Activated CD8-positive, alpha-beta T cell treated with anti-CD3 and anti-CD28 coated beads for 36 hours (primary cell): Measurements from ENCODE around the gene BBIP1. TPM values are rescaled to one million over a fixed set of nuclear protein-coding genes. Genes with fewer than 3 reads are reported as not detected.

ENCODE experiments used
- ATAC-seq: fragments of 200-7000 bp; cut with Tn5 transposase; one replicate; pipeline ENCODE4 v1.10.0; 2021; ENCODE audit warnings: mild to moderate bottlenecking, moderate library complexity
- CTCF ChIA-PET: fragments of 350-600 bp; sonication (Branson Sonifier 250); formaldehyde crosslinking; loops from one replicate; lab custom pipeline; 2021; ENCODE audit warnings: antibody characterized with exemption; lab: Charles Lee
- POLR2A ChIA-PET: fragments of 350-600 bp; sonication (Branson Sonifier 250); formaldehyde crosslinking; loops from one replicate; lab custom pipeline; 2021; ENCODE audit warnings: antibody characterized with exemption; lab: Charles Lee
- DNase-seq: peaks from one replicate; pipeline ENCODE4 v3.0.0-alpha.2; 2020
- H3K27ac Mint-ChIP-seq: one replicate; pipeline ENCODE4 v1.8.0; 2021; ENCODE audit warnings: mild to moderate bottlenecking, mixed read lengths
- H3K27me3 Mint-ChIP-seq: one replicate; pipeline ENCODE4 v1.8.0; 2021; ENCODE audit warnings: mixed read lengths
- H3K36me3 Mint-ChIP-seq: one replicate; pipeline ENCODE4 v1.8.0; 2021; ENCODE audit warnings: low read depth, mixed read lengths
- H3K4me1 Mint-ChIP-seq: one replicate; pipeline ENCODE4 v1.8.0; 2021; ENCODE audit warnings: low read depth, mixed read lengths
- H3K4me3 Mint-ChIP-seq: one replicate; pipeline ENCODE4 v1.8.0; 2021; ENCODE audit warnings: mild to moderate bottlenecking, moderate library complexity, mixed read lengths
- H3K9me3 Mint-ChIP-seq: one replicate; pipeline ENCODE4 v1.8.0; 2021; ENCODE audit warnings: mixed read lengths
- intact Hi-C: fragments of 100-400 bp; cut with micrococcal nuclease; formaldehyde crosslinking; loops from one replicate; pipeline ENCODE4 v1.10.0; 2022
- total RNA-seq, 2 experiments: library from RNA; stranded (reverse); gene quantifications; one replicate each; pipeline ENCODE4 v1.2.3, GENCODE V29; 2021
- TF ChIP-seq, protein P1 (sequence below): fragments of 200-600 bp; IDR thresholded peaks from one replicate; pipeline ENCODE4 v1.8.0; 2022; ENCODE audit warnings: antibody characterized with exemption, mild to moderate bottlenecking

The BBIP1 gene
- total RNA-seq, 2 experiments from 2014 or later = 41.2 to 44.4 TPM

GRCh38 chr10:110912374-110912773, 6.6 kb downstream of the BBIP1 start:
- POLR2A ChIA-PET = interaction anchor here (0.6 to 1.8 kb wide), 3 partner anchors 10 to 160 kb away, joined by 3 to 7 read pairs (median 3); no protein-coding TSS in a partner anchor
- DNase-seq (no peak), ATAC-seq (no peak)
- Mint-ChIP-seq H3K36me3 (peaks cover 27% of the 10 kb centered on the region), H3K4me3 (no peak overlapping the region), H3K27me3 (no peaks in the 10 kb centered on the region), H3K27ac (no peak overlapping the region), H3K9me3 (no peaks in the 10 kb centered on the region), H3K4me1 (peaks cover 29% of the 10 kb centered on the region)
- CTCF ChIA-PET = interaction anchor here (1.1 to 1.7 kb wide), 4 partner anchors 8 to 108 kb away, joined by 3 to 5 read pairs (median 3); no protein-coding TSS in a partner anchor
- TF ChIP-seq, protein P1, sequence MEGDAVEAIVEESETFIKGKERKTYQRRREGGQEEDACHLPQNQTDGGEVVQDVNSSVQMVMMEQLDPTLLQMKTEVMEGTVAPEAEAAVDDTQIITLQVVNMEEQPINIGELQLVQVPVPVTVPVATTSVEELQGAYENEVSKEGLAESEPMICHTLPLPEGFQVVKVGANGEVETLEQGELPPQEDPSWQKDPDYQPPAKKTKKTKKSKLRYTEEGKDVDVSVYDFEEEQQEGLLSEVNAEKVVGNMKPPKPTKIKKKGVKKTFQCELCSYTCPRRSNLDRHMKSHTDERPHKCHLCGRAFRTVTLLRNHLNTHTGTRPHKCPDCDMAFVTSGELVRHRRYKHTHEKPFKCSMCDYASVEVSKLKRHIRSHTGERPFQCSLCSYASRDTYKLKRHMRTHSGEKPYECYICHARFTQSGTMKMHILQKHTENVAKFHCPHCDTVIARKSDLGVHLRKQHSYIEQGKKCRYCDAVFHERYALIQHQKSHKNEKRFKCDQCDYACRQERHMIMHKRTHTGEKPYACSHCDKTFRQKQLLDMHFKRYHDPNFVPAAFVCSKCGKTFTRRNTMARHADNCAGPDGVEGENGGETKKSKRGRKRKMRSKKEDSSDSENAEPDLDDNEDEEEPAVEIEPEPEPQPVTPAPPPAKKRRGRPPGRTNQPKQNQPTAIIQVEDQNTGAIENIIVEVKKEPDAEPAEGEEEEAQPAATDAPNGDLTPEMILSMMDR = no peak
- intact Hi-C loops = no loop called here

DNA sequence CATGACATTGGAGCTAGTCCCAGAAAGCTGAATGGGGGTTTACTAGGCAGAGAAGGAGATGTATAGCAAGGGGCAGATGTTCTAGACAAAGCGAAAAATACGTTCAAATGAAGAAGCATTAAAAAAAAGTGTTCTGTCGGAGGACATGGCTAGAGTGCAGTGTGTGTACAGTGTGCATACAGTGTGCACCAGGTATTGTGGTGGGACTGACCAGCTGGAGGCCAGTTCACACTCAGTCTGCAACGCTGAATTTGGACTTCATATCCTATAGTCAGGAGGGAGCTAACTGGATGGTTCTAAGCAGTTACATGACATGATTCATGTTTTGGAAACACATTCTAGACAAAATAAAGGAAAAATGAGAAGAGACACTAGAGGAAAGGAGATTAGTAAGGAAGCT, 8.8 kb downstream of the BBIP1 start:
- H3K4me3 Mint-ChIP-seq = no peak overlapping the region
- peaks cover 25% of the 10 kb centered on the region for H3K36me3 Mint-ChIP-seq
- no peaks in the 10 kb centered on the region for H3K9me3 Mint-ChIP-seq
- TF ChIP-seq, protein P1 = no peak
- POLR2A ChIA-PET = interaction anchor here (1.2 to 2.0 kb wide), 2 partner anchors 8 to 13 kb away, joined by 4 to 8 read pairs; no protein-coding TSS in a partner anchor
- intact Hi-C loops = no loop called here
- CTCF ChIA-PET = interaction anchor here (1.3 to 1.8 kb wide), 5 partner anchors 8 to 300 kb away, joined by 3 to 6 read pairs (median 4); partner anchors contain the start of genes BBIP1 and SHOC2
- ATAC-seq = no peak
- H3K4me1 Mint-ChIP-seq = peaks cover 15% of the 10 kb centered on the region
- no peak overlapping the region for H3K27ac Mint-ChIP-seq
- H3K27me3 Mint-ChIP-seq = no peaks in the 10 kb centered on the region
- no peak for DNase-seq

DNA sequence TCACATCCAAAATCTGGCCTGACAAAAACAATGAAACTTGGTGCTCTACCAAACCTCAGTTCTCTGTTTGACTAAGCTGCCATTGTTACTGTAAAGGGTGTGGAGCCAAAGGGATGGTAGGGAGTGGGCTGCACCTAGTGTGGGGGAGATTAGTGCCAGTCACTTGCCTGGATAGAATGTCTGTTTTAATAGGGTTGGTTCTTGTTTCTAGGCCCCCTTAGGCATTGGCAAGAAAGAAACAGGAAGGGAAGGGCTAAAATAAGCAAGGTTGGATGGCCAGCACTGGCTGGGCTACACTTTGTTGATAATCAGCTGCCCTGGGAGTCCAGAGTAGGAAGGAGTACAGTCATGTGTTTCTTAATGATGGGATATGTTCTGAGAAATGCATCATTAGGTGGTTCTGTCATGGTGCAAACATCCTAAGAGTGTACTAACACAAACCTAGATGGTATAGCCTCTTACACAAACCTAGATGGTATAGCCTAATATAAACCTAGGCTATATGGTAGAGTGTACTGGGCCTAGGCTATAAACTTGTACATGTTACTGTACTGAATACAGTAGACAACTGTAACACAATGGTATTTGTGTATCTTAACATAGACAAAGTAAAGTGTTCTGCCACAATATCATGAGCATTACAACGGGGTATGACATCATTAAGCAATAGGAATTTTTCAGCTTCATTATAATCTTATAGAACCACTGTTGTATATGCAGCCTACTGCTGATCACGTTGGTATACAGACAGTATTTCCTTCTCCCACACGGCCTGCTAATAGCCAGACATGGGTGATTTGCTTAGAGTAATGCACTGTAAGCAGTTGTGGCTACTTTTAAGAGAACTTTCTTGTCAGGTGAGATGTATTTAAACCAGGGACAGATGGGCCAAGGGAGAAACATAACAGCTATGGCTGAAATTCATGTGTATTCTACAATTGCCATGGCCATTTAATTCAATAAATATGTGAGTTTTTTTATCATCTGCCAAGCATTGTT, 15.4 kb downstream of the BBIP1 start:
- DNase-seq (peak; percentile 56), ATAC-seq (peak; percentile 84)
- TF ChIP-seq, protein P1 = no peak
- CTCF ChIA-PET = interaction anchor here (0.8 to 3.5 kb wide), 5 partner anchors 9 to 157 kb away, joined by 3 to 18 read pairs (median 3); no protein-coding TSS in a partner anchor
- intact Hi-C loops = loop anchor here (10.0 kb wide), 1 partner anchor 289 kb away; no protein-coding TSS in a partner anchor
- Mint-ChIP-seq H3K36me3 (peaks cover 55% of the 10 kb centered on the region), H3K4me3 (no peak overlapping the region), H3K9me3 (no peaks in the 10 kb centered on the region), H3K4me1 (peaks cover 44% of the 10 kb centered on the region), H3K27me3 (no peaks in the 10 kb centered on the region), H3K27ac (peak overlapping the region; percentile 90)
- POLR2A ChIA-PET = interaction anchor here (1.0 to 3.5 kb wide), 5 partner anchors 9 to 130 kb away, joined by 3 to 25 read pairs (median 3); partner anchors contain the start of gene BBIP1

DNA sequence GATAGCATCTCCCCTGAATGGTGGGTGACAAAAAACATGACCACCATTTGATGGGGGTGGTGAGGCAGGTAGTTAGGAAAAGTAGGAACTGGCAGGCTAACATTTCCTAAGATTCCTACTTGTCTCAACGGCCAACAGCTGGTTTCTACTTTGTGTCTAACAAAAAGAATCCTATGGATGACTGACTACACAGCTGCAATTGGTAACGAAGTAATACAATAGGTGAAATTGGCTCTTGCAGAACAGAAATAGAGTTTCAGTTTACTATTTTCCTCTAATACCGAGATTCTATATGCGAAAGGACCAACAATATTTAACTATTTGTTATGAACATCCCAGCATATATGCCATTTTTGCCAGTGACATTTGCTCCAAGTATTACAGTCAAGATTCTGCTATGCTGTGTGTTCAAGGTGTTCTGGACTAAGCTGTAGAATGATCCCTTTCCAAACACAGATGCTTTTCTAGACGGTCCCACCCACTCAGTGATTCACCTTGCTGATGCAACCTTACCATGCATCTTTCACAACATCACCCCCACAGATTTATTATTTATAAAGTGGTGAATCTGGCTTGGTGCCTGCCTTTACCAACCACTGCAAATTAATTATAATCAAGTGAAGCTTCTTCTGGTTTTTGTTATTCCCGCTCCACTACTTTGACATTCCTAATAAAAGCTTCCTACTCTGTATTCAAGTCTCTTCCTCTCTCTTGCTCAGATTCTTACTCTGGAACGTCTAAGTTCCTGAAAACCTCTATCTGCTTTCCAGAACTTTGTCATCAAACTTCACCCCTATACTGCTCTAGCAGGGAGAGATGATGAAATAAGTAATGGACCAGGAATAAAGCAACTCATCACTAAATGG, 16.8 kb downstream of the BBIP1 start:
- Mint-ChIP-seq H3K4me1 (peaks cover 51% of the 10 kb centered on the region), H3K4me3 (peak overlapping the region; percentile 20), H3K9me3 (no peaks in the 10 kb centered on the region), H3K27me3 (no peaks in the 10 kb centered on the region), H3K27ac (peak overlapping the region; percentile 90), H3K36me3 (peaks cover 60% of the 10 kb centered on the region)
- POLR2A ChIA-PET = interaction anchor here (0.8 to 3.5 kb wide), 11 partner anchors 8 to 161 kb away, joined by 3 to 25 read pairs (median 3); partner anchors contain the start of gene BBIP1
- CTCF ChIA-PET = interaction anchor here (0.9 to 3.5 kb wide), 7 partner anchors 9 to 153 kb away, joined by 3 to 18 read pairs (median 6); no protein-coding TSS in a partner anchor
- intact Hi-C loops = loop anchor here (10.0 kb wide), 1 partner anchor 287 kb away; no protein-coding TSS in a partner anchor
- peak; percentile 79 for DNase-seq
- TF ChIP-seq, protein P1 = no peak
- ATAC-seq = peak; percentile 63
